ENCODE results near the gene GINS2.
A peak's percentile ranks its signal among the peaks of the same experiment; 100 is the strongest.

GINS2 gene
- total RNA-seq: 1.5 to 49.0 (median 2.7) reads per million in 3 experiments

DNA sequence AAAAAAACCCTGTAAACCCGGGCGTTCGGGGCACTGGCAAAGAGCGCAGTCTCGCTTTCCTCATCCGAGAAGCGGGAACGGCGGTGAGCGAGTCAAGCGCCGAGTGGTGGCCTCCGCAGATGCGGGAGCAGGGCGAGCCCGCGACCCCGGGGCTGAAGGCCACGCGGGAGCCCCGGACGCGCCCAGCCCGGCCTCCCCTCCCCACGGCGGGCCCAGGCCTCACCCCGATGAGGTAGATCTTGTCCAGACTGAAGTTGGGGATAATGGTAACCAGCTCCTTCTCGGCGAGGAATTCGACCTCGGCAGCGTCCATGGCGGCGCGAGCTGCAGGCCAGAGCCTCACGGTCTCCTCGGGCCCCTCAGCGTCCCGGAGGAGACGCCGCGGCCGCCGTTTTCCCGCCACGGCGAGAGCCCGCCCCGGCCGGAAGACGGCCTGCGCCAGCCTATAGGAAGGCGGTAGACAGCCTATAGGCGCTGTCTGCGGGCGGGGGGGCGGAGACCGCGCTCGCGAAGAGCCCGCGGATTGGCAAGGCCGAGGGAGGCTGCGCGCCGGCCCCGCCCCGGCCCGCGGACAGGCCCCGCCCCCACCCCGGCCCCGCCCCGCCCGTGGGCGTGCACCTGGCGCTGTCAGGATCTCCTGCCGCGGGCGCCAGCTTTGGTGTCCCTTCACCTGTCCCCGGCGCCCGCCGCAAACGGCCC lies at the start of gene GINS2:
Gene GINS2 (minus strand): TSS at position 369 of the 699 bp plus-strand sequence. CDS start 56 bp downstream, at position 313.
- peak; percentile 88 for DNase-seq

DNA sequence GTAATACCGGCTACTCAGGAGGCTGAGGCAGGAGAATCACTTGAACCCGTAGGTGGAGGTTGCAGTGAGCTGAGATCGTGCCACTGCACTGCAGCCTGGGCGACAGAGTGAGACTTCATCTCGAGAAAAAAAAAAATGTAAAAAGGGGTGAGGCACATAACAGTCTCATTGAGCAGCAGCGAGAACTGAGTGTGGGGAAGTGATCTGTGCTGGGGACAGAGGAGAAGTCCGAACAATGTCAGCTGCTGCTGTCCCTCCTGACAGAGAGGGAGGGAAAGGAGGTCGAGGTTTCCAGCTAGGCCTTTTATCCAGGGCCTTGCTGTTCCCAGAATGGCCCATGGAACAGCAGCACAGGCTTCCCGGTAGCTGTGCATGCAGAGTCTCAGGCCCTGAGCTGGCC lies 48.2 kb upstream of the GINS2 start:
- no peak for DNase-seq

DNA sequence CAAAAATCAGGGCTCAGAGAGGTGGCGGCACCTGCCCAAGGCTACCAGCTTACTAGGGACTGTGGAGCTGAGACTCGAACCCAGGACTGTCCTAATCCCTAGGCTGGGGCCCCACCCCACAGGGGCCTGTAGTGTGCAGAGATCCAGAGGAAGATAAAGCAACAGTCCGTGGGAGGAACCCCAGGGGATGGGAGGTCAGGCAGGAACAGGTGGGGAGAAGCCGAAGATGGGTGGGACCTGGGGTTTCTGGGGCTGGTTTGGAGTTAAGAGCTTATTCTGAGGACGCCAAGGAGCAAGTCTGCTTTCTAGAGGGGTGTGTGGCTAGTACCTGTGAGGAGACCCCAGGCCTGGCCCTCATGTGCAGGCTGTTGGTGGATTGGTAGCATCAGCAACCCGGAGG lies 47.2 kb upstream of the GINS2 start:
- DNase-seq: no peak

DNA sequence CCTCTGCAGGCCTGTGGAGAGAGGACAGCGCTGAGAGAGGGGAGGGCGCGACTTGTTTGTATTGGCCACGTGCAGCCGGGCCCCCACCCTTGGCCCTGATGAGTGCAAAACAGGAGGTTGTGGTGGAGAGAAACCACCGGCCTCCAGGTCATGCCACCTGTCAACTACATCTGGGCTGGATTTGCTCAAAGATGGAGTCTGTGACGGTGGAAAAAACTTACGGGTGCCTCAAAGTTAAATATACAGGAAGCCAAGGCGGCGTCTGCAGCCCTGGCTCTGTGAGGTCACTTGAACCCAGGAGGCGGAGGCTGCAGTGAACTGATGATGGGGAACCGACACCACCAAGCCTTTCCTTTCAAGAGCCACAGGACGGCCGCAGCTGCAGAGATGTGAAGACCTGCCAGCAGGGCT lies 46.5 kb upstream of the GINS2 start:
- peak; percentile 72 for DNase-seq

DNA sequence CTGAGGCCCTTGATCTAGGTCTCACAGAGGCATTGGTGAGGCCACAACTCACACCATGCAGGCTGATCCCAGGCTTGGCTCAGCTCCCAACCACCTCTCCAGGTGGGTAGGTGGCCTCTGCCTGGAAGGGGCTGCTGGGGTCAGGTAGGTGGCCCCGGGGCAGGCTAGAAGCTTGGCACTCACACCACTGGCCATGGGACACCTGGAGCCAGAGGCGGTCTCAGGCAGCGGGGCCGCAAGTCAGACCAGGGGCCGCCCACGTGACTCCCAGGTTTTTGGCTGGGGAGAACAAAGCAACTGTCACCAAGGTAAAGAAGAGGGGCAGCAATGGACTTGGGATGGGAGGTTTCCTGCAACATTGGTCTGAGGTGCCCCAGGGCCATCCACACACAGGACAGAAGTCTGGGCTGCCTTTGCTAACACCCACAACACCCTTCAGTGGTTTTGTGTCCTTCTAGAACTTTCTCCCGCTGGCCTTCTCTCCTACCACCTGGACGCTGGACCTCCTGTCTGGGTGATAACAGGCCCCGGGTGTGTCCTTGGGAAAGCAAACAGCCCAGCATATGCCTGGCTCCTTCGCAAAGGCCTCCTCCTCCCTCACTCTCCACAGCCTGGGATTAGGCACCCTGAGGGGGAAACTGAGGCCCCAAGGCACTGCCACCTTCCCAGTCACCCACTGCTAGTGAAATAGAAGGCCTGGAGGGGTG lies 45.7 kb upstream of the GINS2 start:
- DNase-seq: no peak

DNA sequence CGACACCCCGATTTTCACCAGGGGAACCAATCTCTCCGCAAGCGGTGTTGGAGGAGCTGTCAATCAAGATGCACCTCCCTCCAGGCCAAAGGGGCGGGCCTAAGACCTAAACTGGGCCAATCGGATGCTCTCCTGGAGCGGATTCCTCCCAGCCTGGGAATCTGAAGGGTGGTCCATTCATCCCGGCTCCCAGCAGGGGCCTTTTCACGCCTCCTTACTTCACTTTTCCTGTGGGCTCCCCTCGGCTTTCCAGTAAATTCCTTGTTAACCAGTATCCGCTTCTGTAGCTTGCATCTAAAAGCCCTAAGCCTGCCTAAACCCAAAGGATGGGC lies 45.1 kb upstream of the GINS2 start:
- no peak for DNase-seq

DNA sequence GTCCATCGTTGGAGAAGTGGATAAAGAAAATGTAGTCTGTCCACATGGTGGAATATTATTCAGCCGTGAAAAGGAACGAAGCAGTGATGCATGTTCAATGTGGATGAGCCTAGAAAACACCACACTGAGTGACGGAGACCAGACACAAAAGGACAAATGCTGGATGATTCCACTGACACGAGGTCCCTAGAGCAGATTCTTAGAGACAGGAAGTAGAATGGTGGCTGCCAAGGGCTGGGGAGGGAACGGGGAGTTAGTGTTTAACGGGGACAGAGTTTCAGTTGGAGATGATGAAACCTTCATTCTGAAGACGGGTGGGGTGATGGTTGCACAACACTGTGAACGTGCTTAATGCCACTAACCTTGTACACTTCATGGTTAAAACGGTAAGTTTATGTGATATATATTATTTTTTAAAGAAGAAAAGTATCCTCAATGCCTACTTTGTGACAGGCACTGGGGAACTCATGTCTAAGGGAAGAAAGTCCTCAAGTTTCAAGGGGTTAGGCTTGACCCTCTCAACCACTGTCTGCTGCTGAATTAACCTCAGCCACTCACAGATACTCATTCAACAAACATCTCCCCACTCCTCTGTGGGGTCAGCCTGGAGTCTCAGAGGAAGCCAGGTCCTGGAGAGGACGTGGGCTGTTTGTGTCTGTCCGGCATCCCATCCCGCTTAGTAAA lies 44.5 kb upstream of the GINS2 start:
- no peak for DNase-seq

DNA sequence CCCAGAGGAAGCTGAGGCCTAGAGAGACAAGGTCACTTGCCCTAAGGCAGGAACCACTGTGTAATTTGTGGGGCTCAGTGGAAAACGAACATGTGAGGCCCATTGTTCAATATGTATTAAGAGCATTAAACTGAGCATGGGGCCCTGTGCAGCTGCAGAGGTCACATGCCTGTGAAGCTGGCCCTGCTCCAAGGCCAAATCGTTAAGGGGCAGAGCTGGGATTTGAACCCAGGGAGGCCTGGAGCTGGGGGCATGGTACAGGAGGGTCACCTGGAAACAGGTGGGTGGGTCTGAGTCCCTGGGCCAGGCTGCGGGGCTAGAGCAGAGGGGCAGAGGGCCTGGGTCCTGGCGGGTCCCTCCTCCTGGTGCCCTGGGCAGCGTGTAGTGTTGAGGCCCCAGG lies 42.4 kb upstream of the GINS2 start:
- DNase-seq: no peak

DNA sequence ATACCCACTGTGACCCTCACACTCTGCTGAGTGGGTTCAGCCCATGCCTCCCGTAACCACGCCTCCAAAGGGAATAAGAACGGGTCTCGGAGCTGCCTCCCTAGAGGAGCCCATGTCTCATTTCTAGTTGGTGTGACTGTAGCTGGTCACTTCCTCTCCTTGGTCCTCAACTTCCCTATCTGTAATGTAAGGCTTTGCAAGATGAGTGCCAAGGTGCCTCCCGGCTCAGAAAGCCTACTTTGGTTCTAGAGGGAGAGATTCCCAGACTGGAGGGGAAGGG lies 41.4 kb upstream of the GINS2 start:
- DNase-seq: no peak

DNA sequence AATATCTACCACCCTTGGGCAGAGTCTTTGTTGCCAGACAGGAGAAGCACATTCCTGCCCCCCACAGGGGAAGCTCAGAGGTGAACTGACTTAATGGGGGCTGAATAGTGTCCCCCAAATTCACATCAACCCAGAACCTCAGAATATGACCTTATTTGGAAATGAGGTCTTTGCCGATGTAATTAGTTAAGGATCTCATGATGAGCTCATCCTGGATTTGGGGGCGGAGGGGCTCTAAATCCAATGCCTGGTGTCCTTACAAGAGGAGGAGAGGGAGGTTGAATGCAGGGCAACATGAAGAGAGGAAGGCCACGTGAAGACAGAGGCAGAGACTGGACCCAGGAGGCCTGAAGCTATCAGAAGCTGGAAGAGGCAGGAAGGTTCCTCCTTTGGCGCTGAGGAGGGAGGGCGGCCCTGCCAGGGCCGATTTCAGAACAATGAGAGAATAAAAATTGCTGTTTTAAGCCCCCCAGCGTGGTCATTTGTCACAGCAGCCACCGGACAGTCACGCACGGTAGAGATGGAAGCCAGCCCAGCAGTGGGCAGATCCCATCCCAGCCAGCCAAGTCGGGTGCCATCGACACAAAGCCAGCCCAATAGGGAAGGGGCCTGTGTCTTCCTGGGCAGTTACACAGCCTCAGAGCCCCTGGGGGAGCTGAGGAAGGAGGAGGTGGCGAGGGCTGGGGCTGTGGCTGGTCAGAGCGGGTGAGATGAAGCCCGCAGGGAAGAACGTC lies 40.9 kb upstream of the GINS2 start:
- no peak for DNase-seq

DNA sequence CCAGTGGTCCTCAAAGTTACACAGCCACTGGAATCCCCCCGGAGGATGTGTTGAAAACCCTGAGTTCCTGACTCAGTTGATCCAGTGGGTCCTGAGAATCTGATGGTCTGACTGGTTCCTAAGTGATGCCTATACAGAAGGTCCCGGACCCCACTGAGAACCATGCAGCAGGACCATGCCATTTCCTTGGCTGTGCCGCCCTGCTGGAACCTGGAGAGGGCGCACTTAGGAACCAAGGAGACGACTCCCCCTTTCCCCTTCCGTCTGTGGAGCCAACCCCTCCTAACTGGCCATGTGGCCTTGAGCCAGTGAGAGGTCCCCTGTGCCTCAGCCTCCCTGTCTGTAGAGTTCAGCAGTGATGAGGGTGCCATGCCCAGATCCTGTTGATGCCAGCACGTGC lies 40.1 kb upstream of the GINS2 start:
- no peak for DNase-seq

DNA sequence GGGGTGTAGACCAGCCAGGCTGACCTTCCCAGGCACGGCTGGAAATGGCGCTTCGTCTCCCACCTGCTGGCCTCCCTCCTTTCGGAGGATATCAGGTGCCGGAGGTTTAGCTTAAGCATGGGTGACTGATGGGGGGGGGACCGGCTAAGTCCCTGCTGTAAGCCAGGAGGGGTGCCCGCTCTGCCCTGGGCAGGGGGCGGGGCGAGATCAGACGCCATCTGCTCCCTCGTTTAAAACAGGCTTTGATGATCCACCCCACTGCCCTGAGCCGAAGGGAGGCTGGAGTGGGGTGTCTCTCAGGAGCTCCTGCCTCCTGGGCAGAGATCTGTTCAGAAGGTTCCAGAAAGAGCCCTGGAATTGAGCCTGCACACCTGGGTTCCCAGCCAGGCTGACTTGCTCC lies 36.2 kb upstream of the GINS2 start:
- no peak for DNase-seq

DNA sequence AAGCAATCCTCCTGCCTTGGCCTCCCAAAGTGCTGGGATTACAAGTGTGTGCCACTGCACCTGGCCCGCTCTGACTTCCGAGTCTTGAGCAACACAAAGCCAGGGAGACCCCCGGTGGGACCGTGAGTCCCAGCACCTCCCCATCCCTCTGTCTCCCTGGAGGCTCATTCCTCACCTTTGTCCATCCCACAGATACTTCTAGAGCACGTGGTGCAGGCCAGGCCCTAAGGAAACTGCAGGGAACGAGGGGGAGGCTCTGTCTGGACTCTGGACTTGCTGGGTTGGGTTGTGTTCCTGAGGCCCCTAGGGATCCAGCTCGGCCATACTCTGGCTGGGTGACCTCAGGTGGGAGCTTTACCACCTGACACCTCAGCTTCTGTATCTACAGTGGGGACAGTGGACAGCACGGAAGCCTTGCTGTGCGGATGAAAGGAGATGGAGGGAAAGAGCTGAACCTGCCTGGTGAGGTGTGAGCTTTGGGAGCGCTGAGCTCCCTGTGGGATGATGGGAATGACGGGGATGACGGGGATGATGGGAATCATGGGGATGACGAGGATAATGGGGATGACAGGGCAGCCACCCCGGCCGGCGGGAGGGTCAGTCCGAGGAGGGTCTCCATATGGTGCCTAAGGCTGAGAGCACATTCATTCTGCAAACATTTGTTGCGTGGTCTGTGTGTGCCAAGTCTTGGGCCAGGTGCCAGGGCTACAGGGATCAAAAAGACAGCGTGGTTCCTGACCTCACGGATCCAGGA lies 35.5 kb upstream of the GINS2 start:
- DNase-seq: no peak

DNA sequence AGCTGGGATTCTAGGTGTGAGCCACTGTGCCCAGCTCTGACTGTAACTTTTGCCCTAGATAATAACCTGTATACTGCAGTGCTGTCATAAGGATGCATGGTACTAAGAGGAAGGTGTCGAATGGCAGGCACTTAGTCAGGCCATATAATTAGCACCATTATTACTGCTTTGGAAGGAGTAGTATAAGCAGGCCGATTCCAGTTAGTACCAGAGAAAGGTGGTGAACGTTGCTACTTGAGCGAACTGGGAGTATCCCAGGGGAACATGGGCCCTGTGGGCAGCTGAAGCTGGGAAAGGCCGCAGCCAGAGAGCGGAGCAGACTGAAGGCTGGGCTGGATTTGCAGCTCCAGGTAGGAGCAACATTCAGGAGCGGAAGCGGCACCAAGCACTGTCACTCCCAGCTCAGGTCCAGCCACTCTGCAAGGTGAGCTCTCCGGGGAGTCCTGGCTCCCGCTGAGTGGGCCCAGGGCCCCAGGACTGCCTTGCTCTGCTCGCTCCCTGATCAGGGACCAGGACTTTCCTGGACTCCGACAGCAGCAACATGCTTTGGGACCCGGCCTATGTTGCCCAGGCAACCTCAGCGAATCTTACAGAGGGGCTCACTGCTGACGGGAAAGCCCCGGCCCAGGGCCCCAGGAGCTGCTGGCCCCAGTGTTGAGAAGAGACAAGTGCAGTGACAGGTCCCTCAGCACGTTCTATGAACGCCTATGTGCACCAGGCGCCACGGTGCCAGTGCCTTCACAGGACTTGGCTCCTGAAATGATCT lies 33.6 kb upstream of the GINS2 start:
- no peak for DNase-seq

DNA sequence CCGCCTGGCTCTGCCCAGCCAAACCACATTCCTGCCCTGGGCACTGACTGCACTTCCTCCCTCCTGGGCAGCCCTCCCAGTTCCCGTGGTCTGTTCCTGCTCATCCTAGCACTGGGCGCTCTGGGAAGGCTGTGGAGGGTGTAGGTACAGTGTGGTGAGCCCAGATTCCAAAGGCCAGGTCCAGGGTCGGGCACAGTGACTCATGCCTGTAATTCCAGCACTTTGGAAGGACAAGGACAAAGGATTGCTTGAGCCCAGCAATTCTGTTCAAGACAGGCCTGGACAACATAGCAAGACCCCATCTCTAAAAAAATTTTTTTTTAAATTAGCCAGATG lies 31.5 kb upstream of the GINS2 start:
- DNase-seq: no peak

DNA sequence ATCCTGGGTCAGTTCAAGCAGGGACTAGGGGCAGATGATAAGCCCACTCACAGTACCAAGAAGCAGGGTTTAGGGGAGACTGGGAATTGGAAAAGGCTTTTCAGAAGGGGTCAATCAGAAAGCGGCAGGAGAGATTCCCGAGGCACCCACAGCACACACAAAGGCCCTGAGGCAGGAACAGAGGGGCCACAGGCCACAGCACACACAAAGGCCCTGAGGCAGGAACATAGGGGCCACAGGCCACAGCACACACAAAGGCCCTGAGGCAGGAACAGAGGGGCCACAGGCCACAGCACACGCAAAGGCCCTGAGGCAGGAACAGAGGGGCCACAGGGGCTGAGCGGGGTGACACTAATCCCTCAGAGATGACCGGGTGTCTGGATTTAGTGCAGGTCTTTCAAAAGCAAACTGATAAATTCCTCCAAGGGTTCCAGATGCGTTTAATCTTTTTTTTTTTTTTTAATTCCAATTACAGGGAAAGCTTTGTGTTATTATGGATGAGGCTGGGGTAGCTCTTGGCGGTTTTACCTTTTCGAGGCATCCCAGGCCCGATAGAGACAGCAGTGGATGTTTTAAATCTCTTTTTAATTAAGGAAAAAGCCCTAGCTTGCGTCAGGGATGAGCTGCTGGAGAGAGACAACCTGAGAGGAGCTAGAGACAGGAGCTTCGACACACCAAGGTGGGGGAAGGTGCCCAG lies 31.0 kb upstream of the GINS2 start:
- DNase-seq: no peak

DNA sequence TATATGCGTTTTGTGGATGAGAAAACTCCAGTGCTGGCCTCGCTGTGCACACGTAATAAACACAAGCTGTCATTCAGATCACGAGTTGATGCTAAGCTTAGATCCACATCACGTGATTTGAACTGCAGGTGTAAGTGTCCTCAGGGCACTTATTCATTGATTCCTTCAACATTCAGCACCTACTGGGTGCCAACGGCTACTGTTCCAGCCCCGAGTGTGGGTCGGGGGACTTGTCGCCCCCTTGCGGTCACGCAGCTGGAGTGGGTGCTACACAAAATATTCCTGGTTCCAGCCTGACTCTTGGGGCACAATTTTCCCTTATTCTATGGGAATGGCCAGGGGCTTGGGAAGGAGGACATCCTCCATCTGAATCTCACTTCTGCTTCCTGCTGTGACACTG lies 29.9 kb upstream of the GINS2 start:
- DNase-seq: no peak

DNA sequence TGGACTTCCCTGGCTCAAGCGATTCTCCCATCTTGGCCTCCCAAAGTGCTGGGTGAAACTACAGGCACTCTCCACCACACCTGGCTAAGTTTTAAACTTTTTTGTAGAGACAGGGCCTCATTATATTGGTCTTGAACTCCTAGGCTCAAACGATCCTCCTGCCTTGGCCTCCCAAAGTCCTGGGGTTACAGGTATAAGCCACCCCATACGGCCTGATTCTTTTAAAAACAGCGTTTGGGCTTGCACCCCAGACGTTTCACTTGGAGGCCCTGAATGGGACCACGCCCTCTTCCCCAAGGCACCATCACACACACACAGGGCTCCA lies 29.4 kb upstream of the GINS2 start:
- no peak for DNase-seq

DNA sequence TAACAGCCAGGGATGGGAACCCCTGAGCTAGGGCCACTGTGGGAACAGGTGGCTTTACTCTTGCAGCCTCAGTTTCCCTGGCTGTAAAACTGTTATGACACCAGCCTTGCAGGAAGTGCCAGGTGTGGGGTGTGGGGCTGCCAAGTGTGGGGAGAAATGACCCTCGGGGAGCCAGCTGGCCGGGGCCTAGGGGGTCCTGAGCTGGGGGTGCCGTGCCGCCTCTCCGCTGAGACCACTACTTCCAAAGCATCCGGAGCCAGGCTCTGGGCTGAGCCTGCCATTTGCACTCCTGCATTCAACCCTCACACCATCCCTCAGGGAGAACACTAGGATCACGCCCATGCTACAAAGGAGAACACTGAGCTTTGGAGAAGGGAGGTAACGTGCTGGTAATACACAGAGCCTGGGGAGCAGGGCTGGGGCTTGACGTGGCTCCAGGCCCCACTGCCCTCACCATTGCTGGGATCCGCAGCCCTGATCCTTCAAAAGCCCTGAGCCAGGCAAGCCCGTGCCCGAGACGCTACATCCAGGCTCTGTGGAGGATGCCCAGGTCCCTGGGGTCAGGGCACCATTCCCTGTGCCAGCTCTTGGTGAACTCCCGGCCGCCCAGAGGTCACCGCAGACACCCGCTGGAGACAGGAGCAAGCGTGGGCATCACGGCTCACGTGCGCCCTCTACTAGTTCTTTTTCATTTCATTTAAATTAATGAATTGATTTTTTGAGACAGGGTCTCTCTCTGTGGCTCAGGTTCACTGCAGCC lies 28.8 kb upstream of the GINS2 start:
- peak; percentile 35 for DNase-seq

DNA sequence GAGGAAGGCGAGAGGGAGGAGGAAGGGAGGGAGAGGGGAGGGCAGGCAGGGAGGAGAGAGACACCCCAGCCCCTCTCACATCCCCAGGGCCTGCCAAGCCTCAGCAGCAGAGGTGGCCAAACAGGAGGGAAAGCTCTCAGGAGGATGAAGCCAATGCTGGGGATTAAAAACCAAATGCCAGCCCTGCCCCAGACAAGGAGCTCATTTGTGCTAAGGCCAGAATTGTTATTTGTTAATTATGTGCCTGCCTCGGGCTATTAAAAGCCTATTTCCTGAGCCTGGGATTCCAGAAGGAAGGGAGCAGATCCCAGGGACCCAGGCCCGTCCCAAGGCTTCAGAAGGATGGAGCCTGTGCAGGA lies 27.9 kb upstream of the GINS2 start:
- no peak for DNase-seq

DNA sequence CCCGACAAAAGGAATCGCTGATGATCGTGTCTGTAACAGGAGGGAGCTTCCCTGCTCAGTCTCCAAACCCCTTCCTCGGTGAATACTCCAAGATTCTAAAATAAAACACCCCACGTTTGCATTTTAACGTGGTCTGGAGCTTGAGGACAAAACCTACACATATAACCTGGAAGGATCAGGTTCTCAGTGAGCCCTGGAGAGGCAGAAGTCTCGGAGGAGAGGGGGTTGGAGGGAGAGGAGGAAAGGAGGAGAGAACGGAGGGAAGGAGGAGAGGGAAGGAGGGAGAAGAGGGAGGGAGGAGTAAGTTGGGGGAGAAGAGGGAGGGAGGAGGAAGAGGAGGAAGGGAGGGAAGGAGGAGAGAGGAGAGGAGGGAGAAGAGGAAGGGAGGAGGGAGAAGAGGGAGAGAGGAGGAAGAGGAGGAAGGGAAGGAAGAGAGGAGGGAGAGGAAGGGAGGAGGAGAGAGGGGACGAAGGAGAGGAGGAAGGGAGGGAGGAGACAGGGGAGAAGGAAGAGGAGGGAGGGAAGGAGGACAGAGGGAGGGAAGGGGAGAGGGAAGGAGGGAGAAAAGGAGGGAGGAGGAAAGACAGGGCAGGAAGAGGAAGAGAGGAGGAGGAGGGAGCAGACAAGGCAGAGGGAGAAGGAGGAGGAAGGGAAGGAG lies 27.4 kb upstream of the GINS2 start:
- no peak for DNase-seq

All from central memory CD4-positive, alpha-beta T cell (primary cell).